Pulmonary artery endothelial cell (primary cell): ENCODE data around the gene TIMM44. TPM values are rescaled to one million over a fixed set of nuclear protein-coding genes. Genes with fewer than 3 reads are reported as not detected.
A peak's percentile ranks its signal among the peaks of the same experiment; 100 is the strongest.
"Not testable (repeated sequence)": the region's sequence is repeated elsewhere in the genome, so short reads cannot be mapped to it uniquely, and the experiment has no call there.

Source experiments
- DNase-seq: peaks from one replicate; pipeline ENCODE4 v3.0.0-alpha.2; 2011; ENCODE audit warnings: low read depth, low spot score
- total RNA-seq: library from RNA; depleted of rRNA; stranded (reverse); fragments of >200 nt; gene quantifications from 2 replicates; pipeline ENCODE4 v1.2.3, GENCODE V29; 2014

Gene TIMM44
- total RNA-seq, 1 donor from 2014 or later = 44.0 TPM

DNA sequence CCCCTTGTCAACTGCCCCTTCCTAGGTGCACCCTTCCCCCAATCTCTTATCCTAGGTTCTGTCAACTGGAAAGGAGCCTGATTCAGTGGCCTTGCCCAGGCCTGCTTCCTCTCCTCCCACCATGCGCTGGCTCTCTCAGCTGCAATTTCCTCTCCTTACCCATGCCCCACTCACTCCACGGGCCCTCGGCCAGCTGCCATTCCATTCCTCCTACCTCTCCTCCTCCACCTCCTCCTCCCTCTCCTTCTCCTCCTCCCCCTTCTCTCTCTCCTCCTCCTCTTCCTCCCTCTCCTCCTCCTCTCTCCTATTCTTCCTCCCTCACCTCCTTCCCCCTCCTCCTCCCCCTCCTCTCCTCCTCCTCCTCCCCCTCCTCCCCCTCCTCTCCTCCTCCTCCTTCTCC, 9.6 kb upstream of the TIMM44 start:
- DNase-seq = no peak

DNA sequence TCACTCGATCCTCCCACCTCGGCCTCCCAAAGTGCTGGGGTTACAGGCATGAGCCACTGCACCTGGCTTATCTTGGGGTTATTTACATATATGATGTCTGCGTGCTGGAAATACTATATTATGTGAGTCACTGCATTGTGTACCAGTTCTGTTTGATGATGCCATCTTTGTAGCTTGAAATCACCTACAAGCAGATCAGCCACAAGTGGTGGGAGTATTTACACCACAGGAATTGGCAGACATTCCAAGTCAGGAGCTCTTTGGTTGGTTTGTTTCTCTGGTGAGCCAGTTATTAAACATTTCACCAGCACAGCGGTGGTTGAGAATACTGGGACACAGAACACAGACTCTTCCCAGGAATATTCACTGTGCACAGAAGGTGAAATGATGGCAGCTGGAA, 4.5 kb upstream of the TIMM44 start:
- no peak for DNase-seq

- DNase-seq = peak; percentile 55
Observed at GRCh38 chr19:7944177-7944761, 803 bp upstream of the TIMM44 start.

DNA sequence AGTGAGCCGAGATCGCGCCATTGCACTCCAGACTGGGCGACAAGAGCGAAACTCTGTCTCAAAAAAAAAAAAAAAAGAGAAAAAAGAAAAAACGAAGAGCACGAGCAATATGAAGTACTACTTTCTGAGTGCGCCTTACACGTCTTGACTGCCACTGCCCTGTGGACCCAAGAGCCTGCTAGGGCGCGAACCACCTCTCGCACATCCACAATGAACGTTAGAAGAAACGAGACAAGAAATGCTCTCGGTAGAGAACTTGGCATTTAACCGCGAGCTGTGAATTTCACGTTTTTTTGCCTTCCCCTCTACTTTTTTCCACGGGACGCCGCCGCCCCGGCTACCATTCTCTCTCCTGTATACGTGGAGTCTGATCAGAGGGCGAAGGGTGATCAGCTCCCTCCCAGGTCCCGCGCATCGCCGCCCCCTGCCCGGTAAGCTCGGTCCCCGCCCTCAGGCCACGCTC, 454 bp downstream of the TIMM44 start:
- DNase-seq = no peak

DNA sequence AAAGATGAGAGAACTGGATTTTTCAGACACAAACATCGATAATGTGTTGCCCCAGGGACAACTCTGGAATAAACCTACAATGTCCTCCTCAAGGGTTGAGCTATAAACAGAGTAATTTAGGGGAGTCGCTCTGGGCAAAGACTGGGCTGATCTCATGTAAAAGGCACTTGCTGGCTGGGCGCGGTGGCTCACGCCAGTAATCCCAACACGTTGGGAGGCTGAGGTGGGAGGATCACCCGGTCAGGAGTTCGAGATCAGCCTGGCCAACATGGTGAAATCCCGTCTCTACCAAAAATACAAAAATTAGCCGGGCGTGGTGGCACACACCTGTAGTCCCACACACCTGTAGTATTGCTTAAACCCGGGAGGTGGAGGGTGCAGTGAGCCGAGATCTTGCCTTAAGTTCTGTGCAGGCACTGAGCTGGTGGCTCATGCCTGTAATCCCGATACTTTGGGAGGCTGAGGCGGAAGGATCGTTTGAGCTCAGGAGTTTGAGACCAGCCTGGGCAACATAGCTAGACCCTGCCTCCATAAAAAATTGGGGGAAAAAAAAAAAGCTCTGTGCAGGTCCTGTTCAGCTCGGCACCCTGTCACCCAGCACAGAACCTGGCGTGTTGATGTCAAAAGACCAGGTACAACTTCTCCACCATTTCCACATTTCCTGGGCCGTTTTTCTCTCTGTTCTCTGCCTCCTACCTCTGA, 1.4 kb downstream of the TIMM44 start:
- DNase-seq = no peak

GRCh38 chr19:7940841-7941240, 2.6 kb downstream of the TIMM44 start:
- no peak for DNase-seq

DNA sequence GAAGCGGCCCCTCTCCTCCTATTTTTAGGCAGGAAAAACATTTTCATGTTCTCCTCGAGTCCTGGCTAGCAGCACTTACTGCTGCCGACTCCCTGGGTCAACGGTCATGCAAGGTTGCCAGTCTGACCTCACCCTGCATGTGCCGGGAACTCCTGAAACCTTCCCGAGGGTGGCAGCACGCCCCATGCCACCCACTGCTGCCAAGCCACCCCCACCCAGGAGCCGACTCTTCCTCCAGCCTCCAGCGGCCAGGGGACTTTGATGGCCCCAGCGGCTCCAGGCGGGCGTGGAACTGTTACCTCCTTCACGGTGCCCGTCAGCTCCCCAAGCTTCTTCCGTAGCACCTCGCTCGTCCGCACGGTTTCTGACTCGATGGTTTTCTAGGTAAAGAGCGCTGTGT, 8.7 kb downstream of the TIMM44 start:
- no peak for DNase-seq

- no peak for DNase-seq
Observed at GRCh38 chr19:7933828-7934725, 9.4 kb downstream of the TIMM44 start.

- DNase-seq = no peak
Observed at GRCh38 chr19:7933411-7933810, 10.1 kb downstream of the TIMM44 start.

DNA sequence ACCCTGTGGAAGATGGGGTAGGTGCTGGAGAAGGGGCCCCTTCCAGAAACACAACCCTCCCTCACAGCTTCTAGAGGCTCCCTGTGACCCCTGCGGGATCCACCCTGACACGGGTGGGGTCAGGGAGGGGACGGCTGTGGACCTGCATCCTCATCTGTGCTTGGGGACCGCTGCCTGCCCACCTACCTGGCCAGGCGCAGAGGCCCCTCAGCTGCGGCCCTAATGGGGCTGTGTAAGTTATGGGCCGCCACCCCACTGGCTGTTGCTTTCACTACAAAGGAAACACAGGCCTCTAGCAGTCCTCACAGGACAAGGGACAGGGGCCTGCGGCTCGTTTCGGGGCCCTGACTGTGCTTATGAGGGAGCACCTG, 10.6 kb downstream of the TIMM44 start:
- no peak for DNase-seq

- no peak for DNase-seq
Observed at GRCh38 chr19:7932276-7932929, 11.1 kb downstream of the TIMM44 start.

DNA sequence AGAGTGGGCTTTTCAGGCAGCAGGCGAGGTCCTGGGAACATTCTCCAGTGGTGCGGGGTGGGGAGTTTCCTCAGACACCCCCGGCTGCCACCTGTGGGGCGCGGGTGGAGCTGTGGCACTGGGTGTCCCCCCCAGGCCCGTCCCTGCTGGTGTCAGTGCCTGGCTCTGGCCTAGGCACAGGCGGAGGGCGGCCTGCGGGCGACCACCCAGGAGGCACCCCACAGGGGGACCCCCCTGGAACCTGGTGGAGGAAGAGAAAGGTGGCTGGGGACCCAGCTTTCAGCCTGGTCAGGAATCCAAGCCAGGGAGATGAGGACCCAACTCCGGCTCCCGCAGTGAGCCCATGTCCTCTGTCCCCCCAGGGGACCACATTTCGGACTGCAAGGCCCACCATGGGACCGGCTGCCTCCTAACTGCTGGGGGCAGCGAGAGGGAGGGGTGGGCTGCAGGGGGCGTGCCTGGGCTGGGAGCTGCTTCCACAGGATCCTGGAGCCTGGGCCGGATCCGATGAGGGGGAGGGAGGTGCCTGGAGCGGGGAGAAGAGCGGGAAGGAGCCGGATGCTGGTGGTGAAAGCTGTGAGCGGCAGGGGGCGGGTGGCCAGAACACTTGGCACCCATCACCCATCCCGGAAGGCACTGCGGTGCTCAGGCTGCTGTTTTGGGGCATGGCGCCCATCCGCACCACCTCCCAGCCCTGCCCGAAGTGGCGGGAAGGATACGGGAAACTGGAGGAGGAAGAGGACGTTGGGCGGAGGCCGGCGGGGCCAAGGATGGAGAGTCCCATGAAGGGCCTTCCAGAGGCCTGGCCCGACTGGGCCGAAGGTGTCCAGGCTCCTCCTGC, 12.0 kb downstream of the TIMM44 start:
- no peak for DNase-seq

GRCh38 chr19:7930765-7931164, 12.7 kb downstream of the TIMM44 start:
- no peak for DNase-seq

GRCh38 chr19:7930030-7930429, 13.4 kb downstream of the TIMM44 start:
- DNase-seq = not testable (repeated sequence)

- DNase-seq = no peak
Observed at GRCh38 chr19:7928741-7929701, 14.4 kb downstream of the TIMM44 start.

- no peak for DNase-seq
Observed at GRCh38 chr19:7928334-7928706, 15.1 kb downstream of the TIMM44 start.

DNA sequence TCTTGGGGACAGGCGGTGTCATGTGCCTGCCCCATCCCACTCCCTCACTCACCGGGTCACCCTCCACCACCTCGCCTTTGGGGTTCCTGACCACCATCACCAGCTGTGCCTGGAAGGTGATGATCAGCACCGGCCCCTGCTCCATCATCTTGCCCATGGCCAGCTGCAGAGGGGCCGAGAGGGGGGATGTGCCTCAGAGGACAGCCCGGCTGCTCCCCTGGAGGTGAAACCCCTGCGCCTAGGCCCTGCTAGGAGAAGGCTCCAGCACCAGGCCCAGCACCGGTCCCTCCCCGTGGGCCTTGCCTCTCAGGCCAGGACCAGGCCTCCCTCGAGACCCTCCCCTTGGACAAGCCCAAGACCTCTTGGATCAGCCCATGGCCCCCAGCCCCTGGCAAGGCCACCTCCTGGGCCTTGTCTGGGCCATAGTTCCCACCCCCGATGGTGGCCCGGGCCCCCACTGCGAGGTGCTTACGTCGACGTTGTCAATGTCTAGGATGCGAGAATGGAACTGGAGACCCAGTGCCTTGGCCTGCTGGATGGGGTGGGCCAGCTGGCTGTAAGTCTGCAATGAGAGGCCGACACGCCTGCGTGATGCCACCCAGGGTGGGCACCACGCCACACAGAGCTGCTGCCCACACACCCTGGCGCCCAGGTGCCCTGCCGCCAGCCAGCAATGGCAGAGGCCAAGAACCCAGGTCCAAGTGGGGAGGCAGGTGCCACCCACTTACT, 15.7 kb downstream of the TIMM44 start:
- DNase-seq = no peak

GRCh38 chr19:7926727-7927604, 16.5 kb downstream of the TIMM44 start:
- DNase-seq = no peak
